Gastrocnemius medialis (tissue), 4 donors: ENCODE measurements around the gene GTF2E1. TPM values are rescaled to one million over a fixed set of nuclear protein-coding genes. Genes with fewer than 3 reads are reported as not detected.

Source experiments
- ATAC-seq, 2 donors: fragments of 150-250 bp; one replicate each; pipeline ENCODE4 v1.9.1; 2016
- DNase-seq, 2 donors: peaks; one replicate each; pipeline ENCODE4 v3.0.0-alpha.2; 2019
- H3K27ac ChIP-seq, 4 donors: fragments of 200-600 bp; sonication (generic); 1 replicate in 1 of 4; 2 replicates in 3 of 4; pipeline ENCODE4 v1.5.1; 2016 to 2018; ENCODE audit warnings: mild to moderate bottlenecking in 2 of 4, moderate library complexity in 1 of 4
- H3K27me3 ChIP-seq, 3 donors: fragments of 200-600 bp; sonication (generic) in 2 of 3; 1 replicate in 1 of 3; 2 replicates in 2 of 3; pipeline versions ENCODE4 v1.5.1 to v1.6.0; 2016 to 2019; ENCODE audit warnings: mild to moderate bottlenecking in 1 of 3, moderate library complexity in 1 of 3
- H3K36me3 ChIP-seq, 2 donors: fragments of 200-600 bp; sonication (generic) in 1 of 2; one replicate each; pipeline ENCODE4 v1.5.1; 2017 to 2018
- H3K4me1 ChIP-seq, 2 donors: fragments of 200-600 bp; sonication (generic) in 1 of 2; one replicate each; pipeline ENCODE4 v1.5.1; 2016 to 2017; ENCODE audit warnings: mild to moderate bottlenecking in 2 of 2
- H3K4me3 ChIP-seq, 4 donors: fragments of 200-600 bp; sonication (generic) in 3 of 4; 1 replicate in 1 of 4; 2 replicates in 3 of 4; pipeline ENCODE4 v1.5.1; 2016 to 2019; ENCODE audit warnings: mild to moderate bottlenecking in 2 of 4
- H3K9me3 ChIP-seq, 3 donors: fragments of 200-600 bp; sonication (generic) in 2 of 3; 1 replicate in 1 of 3; 2 replicates in 2 of 3; pipeline ENCODE4 v1.5.1; 2016 to 2019
- CTCF ChIP-seq, 5 experiments: fragments of 450-650 bp in 3 of 5; fragments of 200-600 bp in 2 of 5; sonication (generic) in 2 of 5; IDR thresholded peaks in 4 of 5; conservative IDR thresholded peaks in 1 of 5; 1 replicate in 4 of 5; 2 replicates in 1 of 5; pipeline ENCODE4 v1.5.1; 2016 to 2019; ENCODE audit warnings: antibody characterized with exemption in 5 of 5, mild to moderate bottlenecking in 3 of 5, moderate library complexity in 3 of 5
- POLR2A ChIP-seq, 2 donors: fragments of 450-650 bp; IDR thresholded peaks; one replicate each; pipeline ENCODE4 v1.6.1; 2017; ENCODE audit warnings: antibody characterized with exemption in 2 of 2, mild to moderate bottlenecking in 2 of 2, moderate library complexity in 2 of 2
- in situ Hi-C, 4 donors: fragments of 200-750 bp; cut with MboI; loops; one replicate each; pipeline versions ENCODE4 v1.15.0 to v1.8.0; 2017; ENCODE audit warnings: low sequenced_read_pairs in 4 of 4
- intact Hi-C: fragments of 100-400 bp; cut with DNase I; formaldehyde crosslinking; loops from one replicate; pipeline ENCODE4 v1.15.1; 2023; ENCODE audit warnings: low total_unique reads
- total RNA-seq, 4 donors: library from RNA; depleted of rRNA; stranded (reverse); fragments of >200 nt; gene quantifications; one replicate each; pipeline versions ENCODE4 v1.1.0 to v1.2.3, GENCODE V29; 2016

The GTF2E1 gene
- total RNA-seq, 4 donors from 2014 or later, result 7.3 to 23.8 (median 19.3) TPM

- intact Hi-C loops (loop anchor here (1.0 to 10.0 kb wide), 4 partner anchors 146 to 1278 kb away; partner anchors contain the start of genes EAF2, IQCB1, LRRC58 and NDUFB4), in situ Hi-C loops (loop anchor here in 3 of 4 donors (5.0 to 10.0 kb wide), 2 partner anchors 146 to 148 kb away; partner anchors contain the start of gene NDUFB4 (in 3 of the 3))
- H3K4me1 ChIP-seq, result peaks cover 13 to 17% of the 10 kb centered on the region in 2 donors
- ATAC-seq, result peak; percentile 31 to 34
- H3K27ac ChIP-seq, result peak overlapping the region; percentile 90 to 98 (median 95)
- H3K4me3 ChIP-seq, result peak overlapping the region; percentile 67 to 96 (median 88)
- peaks cover 0 to 2% (median 0%) of the 10 kb centered on the region in 3 donors for H3K9me3 ChIP-seq
- TF ChIP-seq CTCF (IDR thresholded peaks at IDR 0.05 in 4 of 5, conservative IDR thresholded peaks at IDR 0.05 in 1 of 5) (no peak), POLR2A (IDR thresholded peaks at IDR 0.05) (no peak)
- H3K36me3 ChIP-seq, result peaks cover 0 to 10% of the 10 kb centered on the region in 2 donors
- no peaks in the 10 kb centered on the region for H3K27me3 ChIP-seq
- DNase-seq, result peak in 1 of 2 donors; percentile 11
These were observed 363 bp downstream of the GTF2E1 start for GRCh38 chr3:120742849-120743365.

GRCh38 chr3:120743556-120744195, 1.1 kb downstream of the GTF2E1 start:
- in situ Hi-C loops, result loop anchor here in 3 of 4 donors (5.0 to 10.0 kb wide), 2 partner anchors 146 to 149 kb away; partner anchors contain the start of gene NDUFB4 (in 3 of the 3)
- Histone ChIP-seq H3K4me1 (peaks cover 13 to 17% of the 10 kb centered on the region in 2 donors), H3K9me3 (no peaks in the 10 kb centered on the region), H3K4me3 (peak overlapping the region; percentile 67 to 96 (median 88)), H3K27ac (peak overlapping the region in 3 of 4 donors; percentile 95 to 98 (median 95)), H3K27me3 (no peaks in the 10 kb centered on the region), H3K36me3 (peaks cover 0 to 2% of the 10 kb centered on the region in 2 donors)
- intact Hi-C loops, result loop anchor here (2.0 to 10.0 kb wide), 3 partner anchors 146 to 1279 kb away; partner anchors contain the start of genes EAF2, IQCB1, NDUFB4 and POGLUT1
- TF ChIP-seq CTCF (IDR thresholded peaks at IDR 0.05 in 4 of 5, conservative IDR thresholded peaks at IDR 0.05 in 1 of 5) (no peak), POLR2A (IDR thresholded peaks at IDR 0.05) (no peak)
- ATAC-seq (no peak), DNase-seq (no peak)

- H3K9me3 ChIP-seq, result no peaks in the 10 kb centered on the region
- H3K4me3 ChIP-seq, result no peak overlapping the region
- peaks cover 13 to 17% of the 10 kb centered on the region in 2 donors for H3K4me1 ChIP-seq
- H3K36me3 ChIP-seq, result no peaks in the 10 kb centered on the region
- TF ChIP-seq POLR2A (IDR thresholded peaks at IDR 0.05), result no peak
- TF ChIP-seq CTCF (IDR thresholded peaks at IDR 0.05 in 4 of 5, conservative IDR thresholded peaks at IDR 0.05 in 1 of 5), result no peak
- in situ Hi-C loops, result loop anchor here in 2 of 4 donors (10.0 kb wide), 1 partner anchor 151 kb away; the partner anchor contains the start of gene NDUFB4 (in 2 of the 2)
- intact Hi-C loops, result loop anchor here (10.0 kb wide), 1 partner anchor 1281 kb away; the partner anchor contains the start of genes POGLUT1 and TMEM39A
- no peak for ATAC-seq
- no peak for DNase-seq
- H3K27me3 ChIP-seq, result no peaks in the 10 kb centered on the region
- H3K27ac ChIP-seq, result no peak overlapping the region
These were observed 2.9 kb downstream of the GTF2E1 start for GRCh38 chr3:120745466-120745865.

GRCh38 chr3:120749843-120750242, 7.3 kb downstream of the GTF2E1 start:
- Histone ChIP-seq H3K36me3 (peaks cover 0 to 5% of the 10 kb centered on the region in 2 donors), H3K9me3 (no peaks in the 10 kb centered on the region), H3K4me1 (peaks cover 0 to 12% of the 10 kb centered on the region in 2 donors), H3K4me3 (no peak overlapping the region), H3K27me3 (no peaks in the 10 kb centered on the region), H3K27ac (no peak overlapping the region)
- intact Hi-C loops (loop anchor here (10.0 kb wide), 1 partner anchor 1285 kb away; the partner anchor contains the start of genes POGLUT1 and TMEM39A), in situ Hi-C loops (loop anchor here in 2 of 4 donors (10.0 kb wide), 1 partner anchor 155 kb away; the partner anchor contains the start of gene NDUFB4 (in 2 of the 2))
- no peak for ATAC-seq
- DNase-seq, result no peak
- TF ChIP-seq CTCF (IDR thresholded peaks at IDR 0.05 in 4 of 5, conservative IDR thresholded peaks at IDR 0.05 in 1 of 5) (no peak), POLR2A (IDR thresholded peaks at IDR 0.05) (no peak)
